NAMALWA (cell line): ENCODE measurements around the gene HEMGN.
"Not testable (repeated sequence)": the region's sequence is repeated elsewhere in the genome, so short reads cannot be mapped to it uniquely, and the experiment has no call there.

Source experiments
- DNase-seq: peaks from one replicate; pipeline ENCODE4 v3.0.0-alpha.2; 2015; ENCODE audit warnings: low spot score

Gene HEMGN

GRCh38 chr9:97963232-97963631 is 25.3 kb upstream of the HEMGN start:
- DNase-seq, result no peak

GRCh38 chr9:97962575-97962974 is 24.6 kb upstream of the HEMGN start:
- DNase-seq, result no peak

- DNase-seq, result no peak
Measured at GRCh38 chr9:97962136-97962535, 24.2 kb upstream of the HEMGN start.

- DNase-seq, result no peak
Measured at GRCh38 chr9:97961361-97961760, 23.4 kb upstream of the HEMGN start.

GRCh38 chr9:97960678-97961328 is 22.8 kb upstream of the HEMGN start:
- DNase-seq, result not testable (repeated sequence)

- DNase-seq, result no peak
Measured at GRCh38 chr9:97959585-97959984, 21.6 kb upstream of the HEMGN start.

- no peak for DNase-seq
Measured at GRCh38 chr9:97958812-97959511, 21.0 kb upstream of the HEMGN start.

GRCh38 chr9:97956331-97956730 is 18.4 kb upstream of the HEMGN start:
- DNase-seq, result no peak

- peak; percentile 79 for DNase-seq
Measured at GRCh38 chr9:97954550-97954989, 16.6 kb upstream of the HEMGN start.

GRCh38 chr9:97950873-97951272 is 12.9 kb upstream of the HEMGN start:
- peak; percentile 82 for DNase-seq

GRCh38 chr9:97947094-97947493 is 9.1 kb upstream of the HEMGN start:
- not testable (repeated sequence) for DNase-seq

- not testable (repeated sequence) for DNase-seq
Measured at GRCh38 chr9:97945470-97945869, 7.5 kb upstream of the HEMGN start.

- DNase-seq, result no peak
Measured at GRCh38 chr9:97944612-97945011, 6.6 kb upstream of the HEMGN start.

GRCh38 chr9:97943308-97943855 is 5.4 kb upstream of the HEMGN start:
- DNase-seq, result no peak

- no peak for DNase-seq
Measured at GRCh38 chr9:97941323-97941722, 3.4 kb upstream of the HEMGN start.

GRCh38 chr9:97940741-97941140 is 2.8 kb upstream of the HEMGN start:
- no peak for DNase-seq

- DNase-seq, result no peak
Measured at GRCh38 chr9:97940233-97940632, 2.3 kb upstream of the HEMGN start.

GRCh38 chr9:97936998-97937397 is 974 bp downstream of the HEMGN start:
- DNase-seq, result no peak

- no peak for DNase-seq
Measured at GRCh38 chr9:97935276-97935675, 2.7 kb downstream of the HEMGN start.

- peak; percentile 48 for DNase-seq
Measured at GRCh38 chr9:97934321-97935115, 3.5 kb downstream of the HEMGN start.

- DNase-seq, result no peak
Measured at GRCh38 chr9:97933297-97933998, 4.5 kb downstream of the HEMGN start.

GRCh38 chr9:97930972-97931371 is 7.0 kb downstream of the HEMGN start:
- no peak for DNase-seq
